GM21529 (cell line): Measurements from ENCODE around the gene NPY4R2.
"Not testable (repeated sequence)": the region's sequence is repeated elsewhere in the genome, so short reads cannot be mapped to it uniquely, and the experiment has no call there.

Source experiments
- ATAC-seq: cut with Tn5 transposase; IDR thresholded peaks from one replicate; pipeline ENCODE4 v1.9.1; 2021; ENCODE audit not compliant: unreplicated experiment

NPY4R2 gene

GRCh38 chr10:47932824-47933223 lies 14.4 kb downstream of the NPY4R2 start:
- not testable (repeated sequence) for ATAC-seq

- ATAC-seq: not testable (repeated sequence)
Measured at GRCh38 chr10:47933462-47933861, 15.0 kb downstream of the NPY4R2 start.

- ATAC-seq: not testable (repeated sequence)
Measured at GRCh38 chr10:47936772-47937228, 18.3 kb downstream of the NPY4R2 start.

- ATAC-seq: not testable (repeated sequence)
Measured at GRCh38 chr10:47937634-47938033, 19.2 kb downstream of the NPY4R2 start.

GRCh38 chr10:47940821-47941220 lies 22.4 kb downstream of the NPY4R2 start:
- not testable (repeated sequence) for ATAC-seq

GRCh38 chr10:47941379-47941778 lies 22.9 kb downstream of the NPY4R2 start:
- ATAC-seq: not testable (repeated sequence)

- ATAC-seq: not testable (repeated sequence)
Measured at GRCh38 chr10:47942351-47943019, 24.0 kb downstream of the NPY4R2 start.

GRCh38 chr10:47943328-47943727 lies 24.9 kb downstream of the NPY4R2 start:
- not testable (repeated sequence) for ATAC-seq

GRCh38 chr10:47947424-47947823 lies 29.0 kb downstream of the NPY4R2 start:
- ATAC-seq: not testable (repeated sequence)

- ATAC-seq: not testable (repeated sequence)
Measured at GRCh38 chr10:47957158-47957557, 38.7 kb downstream of the NPY4R2 start.

GRCh38 chr10:47959677-47960076 lies 41.2 kb downstream of the NPY4R2 start:
- ATAC-seq: not testable (repeated sequence)

GRCh38 chr10:47960699-47961098 lies 42.2 kb downstream of the NPY4R2 start:
- not testable (repeated sequence) for ATAC-seq

- not testable (repeated sequence) for ATAC-seq
Measured at GRCh38 chr10:47962785-47963184, 44.3 kb downstream of the NPY4R2 start.

- ATAC-seq: not testable (repeated sequence)
Measured at GRCh38 chr10:47964280-47965063, 46.0 kb downstream of the NPY4R2 start.

GRCh38 chr10:47968988-47969387 lies 50.5 kb downstream of the NPY4R2 start:
- peak; percentile 95 for ATAC-seq

GRCh38 chr10:47970047-47970446 lies 51.6 kb downstream of the NPY4R2 start:
- ATAC-seq: not testable (repeated sequence)

GRCh38 chr10:47971598-47971997 lies 53.1 kb downstream of the NPY4R2 start:
- not testable (repeated sequence) for ATAC-seq

GRCh38 chr10:47972077-47972476 lies 53.6 kb downstream of the NPY4R2 start:
- ATAC-seq: not testable (repeated sequence)
